Duodenal mucosa (tissue), 2 donors: ENCODE data around the gene SH2B2.
"Not testable (repeated sequence)": the region's sequence is repeated elsewhere in the genome, so short reads cannot be mapped to it uniquely, and the experiment has no call there.

Source experiments
- H3K27ac ChIP-seq: one replicate; pipeline ENCODE4 v1.7.0; 2013; ENCODE audit warnings: low read depth, low read length
- H3K27me3 ChIP-seq, 2 donors: one replicate each; pipeline ENCODE4 v1.7.0; 2013; ENCODE audit warnings: low read length in 2 of 2, control low read depth in 1 of 2; ENCODE audit not compliant: insufficient read depth in 2 of 2, control insufficient read depth in 1 of 2
- H3K36me3 ChIP-seq, 2 donors: one replicate each; pipeline ENCODE4 v1.7.0; 2013; ENCODE audit warnings: low read length in 2 of 2, control low read depth in 1 of 2; ENCODE audit not compliant: insufficient read depth in 2 of 2, control insufficient read depth in 1 of 2
- H3K4me1 ChIP-seq, 2 donors: one replicate each; pipeline ENCODE4 v1.7.0; 2013; ENCODE audit warnings: low read length in 2 of 2, control low read depth in 1 of 2; ENCODE audit not compliant: insufficient read depth in 2 of 2, control insufficient read depth in 1 of 2
- H3K4me3 ChIP-seq, 2 donors: one replicate each; pipeline ENCODE4 v1.7.0; 2013; ENCODE audit warnings: low read length in 2 of 2, low read depth in 1 of 2
- H3K9ac ChIP-seq, 2 donors: one replicate each; pipeline ENCODE4 v1.7.0; 2013; ENCODE audit warnings: low read length in 2 of 2, low read depth in 1 of 2
- H3K9me3 ChIP-seq, 2 donors: one replicate each; pipeline ENCODE4 v1.7.0; 2013; ENCODE audit warnings: low read length in 2 of 2, control low read depth in 1 of 2; ENCODE audit not compliant: control insufficient read depth in 1 of 2

SH2B2 gene

GRCh38 chr7:102370038-102370437 lies 83.4 kb downstream of the SH2B2 start:
- not testable (repeated sequence) for H3K4me1 ChIP-seq, H3K9ac ChIP-seq, H3K9me3 ChIP-seq, H3K27ac ChIP-seq, H3K36me3 ChIP-seq, H3K4me3 ChIP-seq, H3K27me3 ChIP-seq
